ENCODE data around the gene TEC.

DNA sequence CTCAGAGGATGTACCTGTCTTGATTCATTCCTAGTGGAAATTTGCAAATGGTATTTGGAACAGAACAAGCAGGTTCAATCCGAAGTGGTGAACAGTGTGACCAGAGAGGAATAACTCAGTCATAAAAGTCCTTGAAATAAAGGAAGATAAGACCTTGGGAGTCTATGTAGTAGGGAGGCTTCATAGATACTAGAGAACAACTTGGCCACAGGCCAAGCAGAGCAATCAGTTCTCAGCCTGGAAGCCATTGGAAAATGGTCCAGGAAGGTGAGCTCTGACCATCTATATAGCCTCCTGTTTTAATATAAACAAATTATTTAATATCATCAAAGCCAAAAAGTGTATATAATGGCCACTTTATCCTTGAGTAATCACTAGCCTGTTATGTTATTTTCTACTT, 146.9 kb downstream of the TEC start:
- TF ChIP-seq, protein P1, sequence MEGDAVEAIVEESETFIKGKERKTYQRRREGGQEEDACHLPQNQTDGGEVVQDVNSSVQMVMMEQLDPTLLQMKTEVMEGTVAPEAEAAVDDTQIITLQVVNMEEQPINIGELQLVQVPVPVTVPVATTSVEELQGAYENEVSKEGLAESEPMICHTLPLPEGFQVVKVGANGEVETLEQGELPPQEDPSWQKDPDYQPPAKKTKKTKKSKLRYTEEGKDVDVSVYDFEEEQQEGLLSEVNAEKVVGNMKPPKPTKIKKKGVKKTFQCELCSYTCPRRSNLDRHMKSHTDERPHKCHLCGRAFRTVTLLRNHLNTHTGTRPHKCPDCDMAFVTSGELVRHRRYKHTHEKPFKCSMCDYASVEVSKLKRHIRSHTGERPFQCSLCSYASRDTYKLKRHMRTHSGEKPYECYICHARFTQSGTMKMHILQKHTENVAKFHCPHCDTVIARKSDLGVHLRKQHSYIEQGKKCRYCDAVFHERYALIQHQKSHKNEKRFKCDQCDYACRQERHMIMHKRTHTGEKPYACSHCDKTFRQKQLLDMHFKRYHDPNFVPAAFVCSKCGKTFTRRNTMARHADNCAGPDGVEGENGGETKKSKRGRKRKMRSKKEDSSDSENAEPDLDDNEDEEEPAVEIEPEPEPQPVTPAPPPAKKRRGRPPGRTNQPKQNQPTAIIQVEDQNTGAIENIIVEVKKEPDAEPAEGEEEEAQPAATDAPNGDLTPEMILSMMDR (IDR thresholded peaks at IDR 0.05) = no peak
- TF ChIP-seq, protein P2, sequence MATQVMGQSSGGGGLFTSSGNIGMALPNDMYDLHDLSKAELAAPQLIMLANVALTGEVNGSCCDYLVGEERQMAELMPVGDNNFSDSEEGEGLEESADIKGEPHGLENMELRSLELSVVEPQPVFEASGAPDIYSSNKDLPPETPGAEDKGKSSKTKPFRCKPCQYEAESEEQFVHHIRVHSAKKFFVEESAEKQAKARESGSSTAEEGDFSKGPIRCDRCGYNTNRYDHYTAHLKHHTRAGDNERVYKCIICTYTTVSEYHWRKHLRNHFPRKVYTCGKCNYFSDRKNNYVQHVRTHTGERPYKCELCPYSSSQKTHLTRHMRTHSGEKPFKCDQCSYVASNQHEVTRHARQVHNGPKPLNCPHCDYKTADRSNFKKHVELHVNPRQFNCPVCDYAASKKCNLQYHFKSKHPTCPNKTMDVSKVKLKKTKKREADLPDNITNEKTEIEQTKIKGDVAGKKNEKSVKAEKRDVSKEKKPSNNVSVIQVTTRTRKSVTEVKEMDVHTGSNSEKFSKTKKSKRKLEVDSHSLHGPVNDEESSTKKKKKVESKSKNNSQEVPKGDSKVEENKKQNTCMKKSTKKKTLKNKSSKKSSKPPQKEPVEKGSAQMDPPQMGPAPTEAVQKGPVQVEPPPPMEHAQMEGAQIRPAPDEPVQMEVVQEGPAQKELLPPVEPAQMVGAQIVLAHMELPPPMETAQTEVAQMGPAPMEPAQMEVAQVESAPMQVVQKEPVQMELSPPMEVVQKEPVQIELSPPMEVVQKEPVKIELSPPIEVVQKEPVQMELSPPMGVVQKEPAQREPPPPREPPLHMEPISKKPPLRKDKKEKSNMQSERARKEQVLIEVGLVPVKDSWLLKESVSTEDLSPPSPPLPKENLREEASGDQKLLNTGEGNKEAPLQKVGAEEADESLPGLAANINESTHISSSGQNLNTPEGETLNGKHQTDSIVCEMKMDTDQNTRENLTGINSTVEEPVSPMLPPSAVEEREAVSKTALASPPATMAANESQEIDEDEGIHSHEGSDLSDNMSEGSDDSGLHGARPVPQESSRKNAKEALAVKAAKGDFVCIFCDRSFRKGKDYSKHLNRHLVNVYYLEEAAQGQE (IDR thresholded peaks at IDR 0.05; ENCODE audit: insufficient read depth in 1 of 2, low read depth in 2 of 2, low read length in 1 of 2) = no peak
- TF ChIP-seq POLR2AphosphoS5 (IDR thresholded peaks at IDR 0.05; ENCODE audit: low read depth, low read length) = no peak

All from Panc1 (cell line).